Measurements from ENCODE around the gene MED9. TPM values are rescaled to one million over a fixed set of nuclear protein-coding genes. Genes with fewer than 3 reads are reported as not detected.

The MED9 gene
- total and polyA plus RNA-seq, 2 donors (not counting 3 experiments of a cell fraction or from before 2014, with no cell fraction given), result 15.1 to 18.2 TPM

GRCh38 chr17:17497065-17497844 lies 20.5 kb downstream of the MED9 start:
- dilution Hi-C loops (cut with MboI; ENCODE audit: extremely low pct_ligation_motif_present, low sequenced_read_pairs), result no loop called here
- Histone ChIP-seq H3K27me3 (ENCODE audit: control insufficient read depth in 2 of 2, insufficient read depth in 2 of 2, low read length in 2 of 2) (no peaks in the 10 kb centered on the region), H3K4me1 (ENCODE audit: control insufficient read depth, extremely low read depth, insufficient read depth, low read length) (peaks cover 13% of the 10 kb centered on the region), H3K79me2 (ENCODE audit: control insufficient read depth, insufficient read depth, low read length) (no peaks in the 10 kb centered on the region), H3K4me3 (replicated peaks in 1 of 3; ENCODE audit: insufficient read depth in 1 of 3, low read depth in 1 of 3, low read length in 3 of 3) (no peak overlapping the region), H3K27ac (ENCODE audit: insufficient read depth, low read depth, low read length) (no peak overlapping the region), H4K20me1 (replicated peaks; ENCODE audit: control insufficient read depth, extremely low read depth, insufficient read depth, low read length) (no peaks in the 10 kb centered on the region), H3K4me2 (ENCODE audit: insufficient read depth, low read length) (peak overlapping the region; percentile 79), H3K9ac (replicated peaks; ENCODE audit: extremely low read depth, insufficient read depth, low read length) (no peak overlapping the region), H3K36me3 (ENCODE audit: control insufficient read depth in 2 of 2, extremely low read depth in 1 of 2, insufficient read depth in 2 of 2, low read length in 2 of 2) (peaks cover 0 to 3% of the 10 kb centered on the region in 2 experiments), H3K9me1 (replicated peaks; ENCODE audit: control insufficient read depth, extremely low read depth, insufficient read depth, low read length) (no peaks in the 10 kb centered on the region), H2AFZ (ENCODE audit: low read depth, low read length) (peak overlapping the region; percentile 23), H3K9me3 (replicated peaks; ENCODE audit: control insufficient read depth, insufficient read depth, low read length) (no peaks in the 10 kb centered on the region)
- ChIA-PET CTCF (interaction anchor here (0.6 to 3.1 kb wide), 50 partner anchors 9 to 536 kb away, joined by 3 to 84 read pairs (median 6); partner anchors contain the start of gene PEMT), POLR2A (interaction anchor here (0.5 to 2.7 kb wide), 10 partner anchors 15 to 94 kb away, joined by 3 to 11 read pairs (median 4); partner anchors contain the start of gene PEMT)
- TF ChIP-seq MAX (IDR thresholded peaks at IDR 0.05; ENCODE audit: insufficient read depth, insufficient read length) (no peak), MYC (IDR thresholded peaks at IDR 0.05; ENCODE audit: low read depth, low read length) (no peak), FOS (IDR thresholded peaks at IDR 0.05; ENCODE audit: borderline replicate concordance, insufficient read depth, low read length) (no peak), EZH2 (IDR thresholded peaks at IDR 0.05; ENCODE audit: borderline replicate concordance, low read depth, low read length, severe bottlenecking) (no peak), GATA2 (IDR thresholded peaks at IDR 0.05; ENCODE audit: insufficient read depth, insufficient read length, low read depth, low read length) (no peak), POLR2A (IDR thresholded peaks at IDR 0.05; ENCODE audit: low read depth, low read length) (no peak), POLR2AphosphoS5 (IDR thresholded peaks at IDR 0.05; ENCODE audit: insufficient read depth, low read depth, low read length) (no peak), CTCF (IDR thresholded peaks at IDR 0.05; ENCODE audit: extremely low read depth in 1 of 2, insufficient read depth in 1 of 2, low read depth in 1 of 2, low read length in 2 of 2) (no peak), JUN (IDR thresholded peaks at IDR 0.05; ENCODE audit: borderline replicate concordance, insufficient read depth, insufficient read length, low read depth) (no peak)
- BruUV-seq (replicated peaks), result no TSS peak
- no peak for DNase-seq (ENCODE audit: low read depth, low spot score)
- FAIRE-seq, result no peak
- intact Hi-C loops (cut with micrococcal nuclease), result loop anchor here (1.0 to 10.0 kb wide), 4 partner anchors 71 to 418 kb away; no protein-coding TSS in a partner anchor

Measured in endothelial cell of umbilical vein (primary cell).